ENCODE data around the gene MOSPD2. TPM values are rescaled to one million over a fixed set of nuclear protein-coding genes. Genes with fewer than 3 reads are reported as not detected.

Gene MOSPD2
- total RNA-seq, 2 donors from 2014 or later = 4.3 to 9.6 TPM

- no peak for TF ChIP-seq CTCF (IDR thresholded peaks at IDR 0.05)
- H3K27ac ChIP-seq = no peak overlapping the region
- H3K36me3 ChIP-seq = no peaks in the 10 kb centered on the region
- no peaks in the 10 kb centered on the region for H3K27me3 ChIP-seq
- no peak overlapping the region for H3K4me3 ChIP-seq
- no peaks in the 10 kb centered on the region for H3K4me1 ChIP-seq
- DNase-seq (ENCODE audit: low spot score) = no peak
- peaks cover 0 to 4% of the 10 kb centered on the region in 2 donors for H3K9me3 ChIP-seq
Observed at GRCh38 chrX:14832586-14832985, 40.6 kb upstream of the MOSPD2 start.

GRCh38 chrX:14837155-14837554 lies 36.1 kb upstream of the MOSPD2 start:
- H3K27ac ChIP-seq = no peak overlapping the region
- no peak for TF ChIP-seq CTCF (IDR thresholded peaks at IDR 0.05)
- no peaks in the 10 kb centered on the region for H3K36me3 ChIP-seq
- no peaks in the 10 kb centered on the region for H3K27me3 ChIP-seq
- no peak overlapping the region for H3K4me3 ChIP-seq
- H3K4me1 ChIP-seq = no peaks in the 10 kb centered on the region
- no peak for DNase-seq (ENCODE audit: low spot score)
- no peaks in the 10 kb centered on the region for H3K9me3 ChIP-seq

- no peaks in the 10 kb centered on the region for H3K4me1 ChIP-seq
Observed at GRCh38 chrX:14843666-14844065, 29.6 kb upstream of the MOSPD2 start.

GRCh38 chrX:14851526-14851925 lies 21.7 kb upstream of the MOSPD2 start:
- Histone ChIP-seq H3K27ac (no peak overlapping the region), H3K9me3 (no peaks in the 10 kb centered on the region), H3K36me3 (no peaks in the 10 kb centered on the region), H3K4me3 (no peak overlapping the region), H3K4me1 (no peaks in the 10 kb centered on the region), H3K27me3 (no peaks in the 10 kb centered on the region)
- DNase-seq (ENCODE audit: low spot score) = no peak
- no peak for TF ChIP-seq CTCF (IDR thresholded peaks at IDR 0.05)

More at GRCh38 chrX:14843666-14844065, 29.6 kb upstream of the MOSPD2 start:
- no peaks in the 10 kb centered on the region for H3K9me3 ChIP-seq
- H3K4me3 ChIP-seq = no peak overlapping the region
- no peaks in the 10 kb centered on the region for H3K27me3 ChIP-seq
- no peak for TF ChIP-seq CTCF (IDR thresholded peaks at IDR 0.05)
- no peak for DNase-seq (ENCODE audit: low spot score)
- H3K36me3 ChIP-seq = no peaks in the 10 kb centered on the region
- H3K27ac ChIP-seq = no peak overlapping the region

GRCh38 chrX:14864631-14865030 lies 8.6 kb upstream of the MOSPD2 start:
- Histone ChIP-seq H3K27ac (no peak overlapping the region), H3K4me3 (no peak overlapping the region), H3K9me3 (peaks cover 0 to 15% of the 10 kb centered on the region in 2 donors), H3K27me3 (no peaks in the 10 kb centered on the region), H3K4me1 (no peaks in the 10 kb centered on the region), H3K36me3 (no peaks in the 10 kb centered on the region)
- TF ChIP-seq CTCF (IDR thresholded peaks at IDR 0.05) = no peak
- DNase-seq (ENCODE audit: low spot score) = no peak

GRCh38 chrX:14865201-14865600 lies 8.0 kb upstream of the MOSPD2 start:
- no peak for TF ChIP-seq CTCF (IDR thresholded peaks at IDR 0.05)
- Histone ChIP-seq H3K27ac (no peak overlapping the region), H3K36me3 (no peaks in the 10 kb centered on the region), H3K4me1 (no peaks in the 10 kb centered on the region), H3K27me3 (no peaks in the 10 kb centered on the region), H3K4me3 (no peak overlapping the region), H3K9me3 (peaks cover 0 to 15% of the 10 kb centered on the region in 2 donors)
- no peak for DNase-seq (ENCODE audit: low spot score)
